CD4-positive, alpha-beta T cell treated with Interleukin-10 for 1 hour (primary cell): ENCODE measurements around the gene SUPT20H.
"Not testable (repeated sequence)": the region's sequence is repeated elsewhere in the genome, so short reads cannot be mapped to it uniquely, and the experiment has no call there.

Source experiments
- DNase-seq: peaks from one replicate; pipeline ENCODE4 v3.0.0-alpha.2; 2020

Gene SUPT20H

DNA sequence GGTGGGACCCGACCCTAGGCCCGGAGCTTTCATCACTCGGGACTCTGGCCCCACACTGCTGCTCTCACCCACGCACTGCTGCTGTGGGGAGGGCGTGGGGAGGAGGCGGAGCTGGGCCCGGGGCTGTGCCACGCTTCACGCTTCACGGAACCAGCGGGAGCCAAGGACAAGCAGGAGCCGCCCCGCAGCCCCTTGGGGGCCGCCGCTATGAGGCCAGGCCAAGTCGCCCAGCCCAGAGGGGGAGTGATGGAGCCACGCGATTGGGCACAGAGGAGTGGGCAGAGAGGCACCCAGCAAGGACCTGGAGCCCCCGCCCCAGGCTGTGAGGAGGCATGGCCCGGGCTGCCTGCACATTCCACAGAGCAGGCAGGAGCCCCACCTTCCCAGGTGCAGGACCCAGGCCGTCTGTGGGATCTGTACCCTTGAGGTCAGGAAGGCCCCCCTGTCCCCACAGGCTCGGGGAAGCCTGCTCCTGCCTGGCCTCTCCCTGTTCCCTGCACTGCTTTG lies 10.2 kb upstream of the SUPT20H start:
- DNase-seq: no peak

- no peak for DNase-seq
These were observed 9.5 kb upstream of the SUPT20H start for GRCh38 chr13:37068962-37069361.

GRCh38 chr13:37067874-37068273 lies 8.4 kb upstream of the SUPT20H start:
- no peak for DNase-seq

- DNase-seq: no peak
These were observed 6.5 kb upstream of the SUPT20H start for GRCh38 chr13:37065890-37066526.

GRCh38 chr13:37059848-37060192 lies 332 bp upstream of the SUPT20H start:
- DNase-seq: no peak

- not testable (repeated sequence) for DNase-seq
These were observed 3.3 kb downstream of the SUPT20H start for GRCh38 chr13:37056228-37056627.

- DNase-seq: not testable (repeated sequence)
These were observed 6.4 kb downstream of the SUPT20H start for GRCh38 chr13:37053111-37053510.

- DNase-seq: no peak
These were observed 9.7 kb downstream of the SUPT20H start for GRCh38 chr13:37049810-37050209.

DNA sequence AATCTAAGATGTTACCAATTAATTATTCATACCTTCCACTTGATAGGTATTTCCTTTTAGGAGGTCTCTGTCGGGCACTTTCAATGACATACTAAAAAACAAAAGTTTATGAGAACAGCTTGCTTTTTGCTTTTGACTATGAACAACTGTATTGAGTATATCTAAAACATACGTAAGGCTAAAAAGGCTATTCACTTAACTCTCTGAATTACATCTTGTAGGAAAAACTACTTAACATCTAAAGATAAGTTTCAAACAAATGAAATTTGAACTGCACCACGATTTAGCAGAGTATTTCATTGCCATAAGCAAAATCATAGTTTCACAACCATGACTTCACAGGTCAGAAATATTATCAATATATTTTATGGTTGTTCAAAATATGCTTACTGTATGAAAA lies 11.6 kb downstream of the SUPT20H start:
- no peak for DNase-seq

DNA sequence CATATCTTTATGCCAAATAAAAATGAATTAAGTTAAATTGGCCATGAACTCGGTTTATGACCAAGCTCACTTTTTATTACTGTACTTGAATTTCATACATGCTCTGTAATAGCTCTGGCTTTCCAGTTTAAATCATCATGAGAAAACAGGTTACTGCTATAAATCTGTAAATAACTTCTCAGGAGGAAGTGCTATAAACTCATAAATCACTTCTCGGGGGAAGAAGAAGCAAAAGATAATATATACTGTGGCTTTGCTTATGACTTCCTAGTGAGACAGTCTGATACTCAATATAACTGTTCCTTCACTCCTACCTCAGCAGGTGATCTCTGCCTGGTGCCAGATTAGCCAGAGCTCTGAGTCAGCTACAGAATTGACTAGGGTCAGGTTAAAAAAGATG lies 12.5 kb downstream of the SUPT20H start:
- no peak for DNase-seq

- no peak for DNase-seq
These were observed 13.4 kb downstream of the SUPT20H start for GRCh38 chr13:37046062-37046461.

- no peak for DNase-seq
These were observed 18.7 kb downstream of the SUPT20H start for GRCh38 chr13:37040789-37041188.

- no peak for DNase-seq
These were observed 19.6 kb downstream of the SUPT20H start for GRCh38 chr13:37039896-37040295.

DNA sequence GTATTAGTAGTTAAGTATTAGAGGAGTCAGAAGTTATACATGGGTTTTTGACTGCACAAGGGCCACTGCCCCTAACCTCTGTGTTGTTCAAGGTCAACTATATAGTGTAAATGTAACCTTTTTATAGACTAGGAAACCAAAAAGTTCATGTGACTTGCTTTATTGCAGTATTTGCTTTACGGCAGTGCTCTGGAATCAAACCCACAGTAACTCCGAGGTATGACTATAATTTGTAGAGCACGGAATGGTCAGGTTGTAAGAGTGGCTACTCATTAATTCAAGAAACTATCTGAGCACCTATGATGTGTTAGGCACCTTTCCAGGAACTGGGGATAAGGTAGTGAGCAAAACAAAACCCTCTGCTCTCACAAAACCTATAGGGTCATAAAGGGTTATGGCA lies 22.2 kb downstream of the SUPT20H start:
- no peak for DNase-seq

DNA sequence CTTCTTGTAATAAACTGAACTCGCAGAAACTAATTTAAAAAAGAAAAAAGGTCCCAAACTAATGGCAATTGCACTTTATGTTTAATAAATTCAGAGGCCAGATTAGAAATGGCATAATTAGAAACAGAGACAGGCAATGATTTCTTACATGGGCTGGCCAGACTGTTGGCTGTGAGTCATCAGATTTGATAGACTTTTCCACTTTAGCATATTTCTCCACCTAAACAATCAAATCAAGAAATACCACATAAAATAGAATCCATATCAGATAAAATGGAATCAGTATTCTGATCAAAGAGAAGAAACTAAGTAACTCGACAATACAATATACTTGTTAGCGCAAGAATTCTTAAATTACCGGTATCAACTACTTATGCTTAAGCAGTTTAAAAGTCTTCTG lies 29.9 kb downstream of the SUPT20H start:
- no peak for DNase-seq

DNA sequence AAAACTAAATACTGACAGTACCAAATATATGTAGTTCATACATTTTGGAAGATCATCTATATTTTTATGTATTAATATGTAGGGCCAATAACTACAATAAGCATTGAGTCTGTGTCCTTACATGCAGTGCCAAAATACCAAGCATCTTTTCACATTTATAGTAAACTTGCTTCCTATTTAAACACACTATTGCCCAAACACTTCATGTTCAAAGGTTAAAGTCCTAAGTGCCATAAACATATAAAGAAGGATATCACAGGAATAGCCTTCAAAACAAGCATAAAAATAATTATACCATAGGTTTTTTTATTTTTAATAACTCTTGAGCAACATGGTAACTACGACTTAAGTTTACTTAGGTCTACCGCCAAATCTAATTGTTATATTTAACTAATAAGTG lies 31.8 kb downstream of the SUPT20H start:
- no peak for DNase-seq

DNA sequence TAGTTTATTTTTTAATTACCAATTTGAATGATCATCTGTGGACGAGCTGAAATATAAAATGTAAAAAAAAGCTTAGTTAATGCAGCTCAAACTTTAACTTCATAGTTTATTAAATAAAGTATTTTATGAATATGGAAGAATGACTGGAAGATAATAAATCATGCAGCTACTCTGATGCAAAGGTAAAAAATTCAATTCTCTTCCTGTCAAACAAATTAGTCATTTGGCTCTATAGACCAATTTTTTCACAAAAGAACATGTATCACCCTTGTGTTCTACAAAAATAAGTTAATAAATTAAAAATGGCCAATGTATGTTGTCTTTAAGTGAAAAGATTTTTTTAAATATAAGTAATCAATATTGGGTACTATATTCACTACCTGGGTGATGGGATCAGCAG lies 32.7 kb downstream of the SUPT20H start:
- DNase-seq: no peak

DNA sequence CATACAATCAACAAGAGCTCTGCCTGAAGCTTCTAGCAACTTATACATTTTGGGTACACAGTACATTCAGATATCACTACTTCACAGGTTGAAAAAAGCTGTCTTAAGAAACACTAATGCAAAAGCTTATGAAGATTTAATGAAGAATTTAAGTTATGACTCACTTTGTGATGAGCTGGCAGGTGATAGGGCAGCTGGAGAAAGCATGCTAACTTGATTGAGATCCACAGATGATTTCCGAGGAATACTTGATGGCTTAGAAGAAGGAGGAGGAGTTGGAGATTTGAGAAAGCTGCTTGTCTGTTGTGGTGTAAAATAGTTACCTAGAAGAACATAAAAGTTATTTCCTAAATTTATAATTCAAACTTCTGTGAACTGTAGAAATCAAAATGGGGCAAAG lies 35.6 kb downstream of the SUPT20H start:
- no peak for DNase-seq

- DNase-seq: no peak
These were observed 44.9 kb downstream of the SUPT20H start for GRCh38 chr13:37014609-37015008.

GRCh38 chr13:37011788-37012187 lies 47.7 kb downstream of the SUPT20H start:
- no peak for DNase-seq

GRCh38 chr13:37011002-37011401 lies 48.5 kb downstream of the SUPT20H start:
- DNase-seq: no peak

DNA sequence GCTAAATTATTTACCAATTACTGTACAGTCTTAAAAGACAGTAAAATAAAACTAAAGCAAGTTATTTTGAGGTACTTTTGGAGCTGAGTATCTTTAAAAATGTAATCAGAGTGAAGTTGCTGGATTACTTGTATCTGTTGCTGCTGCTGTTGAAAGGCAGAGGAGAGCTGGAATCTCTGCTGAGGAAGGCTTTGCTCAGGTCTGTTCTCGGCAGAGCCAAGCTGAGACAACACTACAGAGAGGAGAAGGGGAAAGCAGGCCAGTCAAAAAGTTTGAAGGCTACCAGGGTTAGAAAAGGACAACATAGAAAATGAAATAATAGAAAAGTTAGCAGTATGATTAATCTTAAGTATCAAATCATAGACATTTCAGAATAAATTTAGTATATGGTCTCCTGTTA lies 49.1 kb downstream of the SUPT20H start:
- DNase-seq: no peak

DNA sequence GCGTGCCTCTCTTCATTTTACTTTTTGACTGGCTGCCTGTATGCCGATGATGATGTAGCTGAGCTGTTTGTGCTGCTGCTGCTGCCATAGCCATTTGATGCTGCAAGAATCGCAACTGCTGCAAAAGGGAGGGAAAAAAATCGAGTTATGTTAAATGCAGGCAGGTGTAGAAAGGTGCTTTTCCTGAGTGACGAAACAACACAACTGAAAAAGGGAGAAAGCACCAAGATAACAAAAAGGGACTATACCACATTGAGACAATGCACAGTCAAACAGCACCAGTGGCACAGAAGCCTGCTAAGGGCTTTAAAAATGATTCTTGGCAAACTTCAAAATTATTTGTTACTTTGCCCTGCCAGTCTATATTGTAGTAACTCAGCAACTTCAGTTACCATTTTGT lies 49.8 kb downstream of the SUPT20H start:
- DNase-seq: no peak

DNA sequence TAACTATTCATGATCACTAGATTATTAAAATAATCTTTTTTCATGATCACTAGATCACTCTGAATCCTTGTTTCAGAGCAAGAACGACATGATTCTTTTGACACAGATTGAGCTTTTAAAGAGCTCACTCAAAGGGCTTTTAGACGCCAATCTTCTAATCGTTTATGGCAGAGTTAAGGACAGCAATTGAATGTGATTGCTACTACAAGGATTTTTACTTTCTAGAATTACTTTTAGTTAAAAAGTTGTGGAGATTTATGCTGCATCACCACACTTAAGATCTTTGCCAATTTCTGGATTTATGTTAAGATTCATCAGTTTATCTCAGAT lies 57.6 kb downstream of the SUPT20H start:
- DNase-seq: no peak

DNA sequence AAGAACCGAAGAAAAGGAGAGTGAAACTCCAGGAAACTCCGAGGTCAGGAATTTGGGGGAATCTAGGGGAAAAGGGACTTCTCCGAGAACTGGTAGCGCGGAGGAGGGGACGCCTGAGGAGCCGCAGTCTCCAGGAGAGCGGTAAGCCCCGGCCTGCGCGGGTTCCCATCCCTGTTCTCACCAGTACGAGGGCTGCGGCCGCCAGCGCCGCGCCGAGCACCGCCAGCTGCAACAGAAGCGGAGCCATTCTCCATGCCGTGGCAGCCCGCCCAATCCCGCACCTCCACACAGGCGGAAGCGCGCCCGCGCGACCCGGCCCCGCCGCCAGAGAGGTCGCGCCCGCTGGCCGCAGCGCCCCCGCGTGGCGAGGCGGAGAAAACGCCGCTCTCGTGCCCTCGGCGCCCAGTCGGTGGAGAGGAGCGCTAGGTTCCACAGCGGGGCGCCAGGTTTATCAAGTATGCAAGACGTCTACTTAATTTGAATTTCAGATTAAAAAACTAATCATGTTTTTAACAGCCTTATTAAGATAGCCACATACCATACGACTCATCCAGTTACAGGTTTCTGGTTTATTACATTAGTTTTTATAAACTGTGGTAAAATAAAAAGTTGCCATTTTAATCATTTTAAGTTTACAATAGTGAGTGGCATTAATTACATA lies 60.3 kb downstream of the SUPT20H start, which contains the start of gene ALG5:
TSS of gene ALG5 (minus strand) at position 287 of the 661 bp plus-strand sequence. CDS start at position 247, 40 bp downstream.
- DNase-seq: peak; percentile 95
